ENCODE measurements around the gene C4orf50.

Gene C4orf50

DNA sequence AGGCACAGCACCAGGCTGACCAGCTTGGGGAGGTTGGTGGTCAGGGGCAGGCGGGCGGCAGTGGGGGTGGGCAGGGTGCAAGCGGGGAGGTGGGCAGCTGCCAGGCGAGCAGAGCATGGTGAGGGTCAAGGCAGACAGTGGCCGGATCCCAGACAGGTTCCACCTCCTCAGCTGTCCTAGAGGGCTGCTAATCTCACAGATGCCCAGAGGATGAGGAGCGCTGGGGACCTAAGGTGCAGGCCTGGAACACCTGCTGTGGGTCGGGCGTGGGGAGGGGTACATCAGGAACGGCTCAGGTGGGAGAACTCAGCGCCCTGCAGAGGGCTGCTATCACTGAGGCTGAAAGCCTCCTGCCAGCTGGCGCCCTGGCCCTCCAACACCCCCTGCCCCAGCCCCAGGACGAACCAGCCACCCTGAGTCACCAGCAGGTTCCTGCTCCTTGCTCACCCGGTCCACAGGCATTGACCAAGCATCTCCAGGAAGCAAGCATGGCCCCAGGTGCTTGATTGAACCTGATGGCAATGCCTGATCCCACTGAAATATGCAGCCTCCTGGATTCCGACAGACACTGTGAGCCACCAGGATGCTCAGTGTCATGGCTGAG lies 28.4 kb upstream of the C4orf50 start:
- TF ChIP-seq CSDC2 (CRISPR knock-in tag; IDR thresholded peaks at IDR 0.05) (no peak), ZFP3 (CRISPR knock-in tag; IDR thresholded peaks at IDR 0.05) (no peak), ZFP30 (CRISPR knock-in tag; IDR thresholded peaks at IDR 0.05) (no peak), ESRRG (CRISPR knock-in tag; IDR thresholded peaks at IDR 0.05) (no peak), ZC3H10 (CRISPR knock-in tag; IDR thresholded peaks at IDR 0.05) (no peak), PPARA (CRISPR knock-in tag; IDR thresholded peaks at IDR 0.05; ENCODE audit: borderline replicate concordance) (no peak), ZNF8 (CRISPR knock-in tag; IDR thresholded peaks at IDR 0.05) (no peak), CREB5 (CRISPR knock-in tag; IDR thresholded peaks at IDR 0.05; ENCODE audit: low read depth) (no peak), CSRNP3 (CRISPR knock-in tag; IDR thresholded peaks at IDR 0.05) (no peak), ZNF565 (CRISPR knock-in tag; conservative IDR thresholded peaks at IDR 0.05; ENCODE audit: low read depth) (no peak), BACH2 (CRISPR knock-in tag; IDR thresholded peaks at IDR 0.05; ENCODE audit: borderline replicate concordance) (no peak), TSHZ2 (CRISPR knock-in tag; IDR thresholded peaks at IDR 0.05) (no peak), TCF4 (CRISPR knock-in tag; IDR thresholded peaks at IDR 0.05; ENCODE audit: borderline replicate concordance) (no peak), ARNTL (CRISPR knock-in tag; IDR thresholded peaks at IDR 0.05; ENCODE audit: borderline replicate concordance, low read depth) (no peak), RARB (CRISPR knock-in tag; IDR thresholded peaks at IDR 0.05) (no peak), TOX (CRISPR knock-in tag; IDR thresholded peaks at IDR 0.05; ENCODE audit: borderline replicate concordance) (no peak), ISL1 (CRISPR knock-in tag; IDR thresholded peaks at IDR 0.05) (no peak), GLIS3 (CRISPR knock-in tag; IDR thresholded peaks at IDR 0.05) (no peak)
- TF ChIP-seq, protein P1, sequence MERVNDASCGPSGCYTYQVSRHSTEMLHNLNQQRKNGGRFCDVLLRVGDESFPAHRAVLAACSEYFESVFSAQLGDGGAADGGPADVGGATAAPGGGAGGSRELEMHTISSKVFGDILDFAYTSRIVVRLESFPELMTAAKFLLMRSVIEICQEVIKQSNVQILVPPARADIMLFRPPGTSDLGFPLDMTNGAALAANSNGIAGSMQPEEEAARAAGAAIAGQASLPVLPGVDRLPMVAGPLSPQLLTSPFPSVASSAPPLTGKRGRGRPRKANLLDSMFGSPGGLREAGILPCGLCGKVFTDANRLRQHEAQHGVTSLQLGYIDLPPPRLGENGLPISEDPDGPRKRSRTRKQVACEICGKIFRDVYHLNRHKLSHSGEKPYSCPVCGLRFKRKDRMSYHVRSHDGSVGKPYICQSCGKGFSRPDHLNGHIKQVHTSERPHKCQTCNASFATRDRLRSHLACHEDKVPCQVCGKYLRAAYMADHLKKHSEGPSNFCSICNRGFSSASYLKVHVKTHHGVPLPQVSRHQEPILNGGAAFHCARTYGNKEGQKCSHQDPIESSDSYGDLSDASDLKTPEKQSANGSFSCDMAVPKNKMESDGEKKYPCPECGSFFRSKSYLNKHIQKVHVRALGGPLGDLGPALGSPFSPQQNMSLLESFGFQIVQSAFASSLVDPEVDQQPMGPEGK (CRISPR knock-in tag; IDR thresholded peaks at IDR 0.05; ENCODE audit: borderline replicate concordance) = no peak
- TF ChIP-seq, protein P2, sequence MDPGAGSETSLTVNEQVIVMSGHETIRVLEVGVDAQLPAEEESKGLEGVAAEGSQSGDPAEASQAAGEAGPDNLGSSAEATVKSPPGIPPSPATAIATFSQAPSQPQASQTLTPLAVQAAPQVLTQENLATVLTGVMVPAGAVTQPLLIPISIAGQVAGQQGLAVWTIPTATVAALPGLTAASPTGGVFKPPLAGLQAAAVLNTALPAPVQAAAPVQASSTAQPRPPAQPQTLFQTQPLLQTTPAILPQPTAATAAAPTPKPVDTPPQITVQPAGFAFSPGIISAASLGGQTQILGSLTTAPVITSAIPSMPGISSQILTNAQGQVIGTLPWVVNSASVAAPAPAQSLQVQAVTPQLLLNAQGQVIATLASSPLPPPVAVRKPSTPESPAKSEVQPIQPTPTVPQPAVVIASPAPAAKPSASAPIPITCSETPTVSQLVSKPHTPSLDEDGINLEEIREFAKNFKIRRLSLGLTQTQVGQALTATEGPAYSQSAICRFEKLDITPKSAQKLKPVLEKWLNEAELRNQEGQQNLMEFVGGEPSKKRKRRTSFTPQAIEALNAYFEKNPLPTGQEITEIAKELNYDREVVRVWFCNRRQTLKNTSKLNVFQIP (CRISPR knock-in tag; IDR thresholded peaks at IDR 0.05; ENCODE audit: borderline replicate concordance, low read depth) = no peak

DNA sequence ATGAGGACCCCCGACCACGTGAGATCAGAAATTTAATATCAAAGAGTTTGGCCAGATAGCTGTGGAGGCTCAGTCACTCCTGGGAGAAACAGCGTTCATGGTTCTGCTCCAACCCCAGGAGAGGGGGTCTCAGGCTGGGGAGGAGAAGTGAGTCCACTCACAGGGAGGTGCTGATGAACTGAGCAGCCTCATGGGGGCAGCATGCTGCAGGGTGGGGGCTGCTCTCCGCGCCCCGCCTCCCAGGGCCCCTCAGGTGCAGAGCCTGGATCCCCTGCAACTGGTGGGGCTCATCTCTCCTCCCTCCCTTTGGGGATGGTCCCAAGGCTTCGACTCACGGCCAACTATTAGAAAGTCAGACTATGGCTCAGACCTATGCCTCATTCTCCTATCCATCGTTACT lies 26.6 kb upstream of the C4orf50 start:
- ATAC-seq = no peak
- TF ChIP-seq TCF4 (CRISPR knock-in tag; IDR thresholded peaks at IDR 0.05; ENCODE audit: borderline replicate concordance) (no peak), TSHZ2 (CRISPR knock-in tag; IDR thresholded peaks at IDR 0.05) (no peak), ZNF8 (CRISPR knock-in tag; IDR thresholded peaks at IDR 0.05) (no peak), ZFP3 (CRISPR knock-in tag; IDR thresholded peaks at IDR 0.05) (no peak), TOX (CRISPR knock-in tag; IDR thresholded peaks at IDR 0.05; ENCODE audit: borderline replicate concordance) (no peak), BACH2 (CRISPR knock-in tag; IDR thresholded peaks at IDR 0.05; ENCODE audit: borderline replicate concordance) (no peak), SNAI2 (CRISPR knock-in tag; IDR thresholded peaks at IDR 0.05) (no peak), GLIS3 (CRISPR knock-in tag; IDR thresholded peaks at IDR 0.05) (no peak), ZNF70 (CRISPR knock-in tag; IDR thresholded peaks at IDR 0.05) (no peak)
- TF ChIP-seq, protein P2 (CRISPR knock-in tag; IDR thresholded peaks at IDR 0.05; ENCODE audit: borderline replicate concordance, low read depth) = no peak

More for the DNA sequence above, 28.4 kb upstream of the C4orf50 start:
- no peak for ATAC-seq

Measured in SK-N-SH treated with all-trans-retinoic acid at 6 μM for 48 hours (cell line).